Measurements from ENCODE around the gene PYY. TPM values are rescaled to one million over a fixed set of nuclear protein-coding genes. Genes with fewer than 3 reads are reported as not detected.

The PYY gene
- total and polyA plus RNA-seq, 2 experiments from 2014 or later: not detected

- no peaks in the 10 kb centered on the region for H3K4me1 ChIP-seq (ENCODE audit: low read depth)
- no peak overlapping the region for H3K4me3 ChIP-seq
- no peak for TF ChIP-seq CTCF (IDR thresholded peaks at IDR 0.05; ENCODE audit: low read depth, low read length)
- no peaks in the 10 kb centered on the region for H3K9me3 ChIP-seq (ENCODE audit: low read depth)
- H3K27ac ChIP-seq: no peak overlapping the region
- H3K36me3 ChIP-seq: no peaks in the 10 kb centered on the region
- DNase-seq (ENCODE audit: low read depth in 1 of 2, low spot score in 1 of 2): peak in 1 of 2 donors; percentile 16
- H3K27me3 ChIP-seq: peaks cover 25% of the 10 kb centered on the region
These were observed 4.0 kb downstream of the PYY start for GRCh38 chr17:43949781-43950180.

- H3K4me1 ChIP-seq (ENCODE audit: low read depth): no peaks in the 10 kb centered on the region
- H3K27me3 ChIP-seq: no peaks in the 10 kb centered on the region
- TF ChIP-seq CTCF (IDR thresholded peaks at IDR 0.05; ENCODE audit: low read depth, low read length): no peak
- no peak for DNase-seq (ENCODE audit: low read depth in 1 of 2, low spot score in 1 of 2)
- no peaks in the 10 kb centered on the region for H3K9me3 ChIP-seq (ENCODE audit: low read depth)
- no peak overlapping the region for H3K27ac ChIP-seq
- H3K36me3 ChIP-seq: no peaks in the 10 kb centered on the region
- no peak overlapping the region for H3K4me3 ChIP-seq
These were observed 7.0 kb downstream of the PYY start for GRCh38 chr17:43946781-43947180.

GRCh38 chr17:43945074-43945829 is 8.5 kb downstream of the PYY start:
- peak in 1 of 2 donors; percentile 18 for DNase-seq (ENCODE audit: low read depth in 1 of 2, low spot score in 1 of 2)
- no peak overlapping the region for H3K27ac ChIP-seq
- TF ChIP-seq CTCF (IDR thresholded peaks at IDR 0.05; ENCODE audit: low read depth, low read length): no peak
- H3K4me3 ChIP-seq: no peak overlapping the region
- no peaks in the 10 kb centered on the region for H3K36me3 ChIP-seq
- no peaks in the 10 kb centered on the region for H3K4me1 ChIP-seq (ENCODE audit: low read depth)
- H3K9me3 ChIP-seq (ENCODE audit: low read depth): no peaks in the 10 kb centered on the region
- no peaks in the 10 kb centered on the region for H3K27me3 ChIP-seq

GRCh38 chr17:43942051-43942685 is 11.6 kb downstream of the PYY start, which contains the start of gene PPY:
TSS of gene PPY (minus strand) at chr17:43942476. CDS start at chr17:43941654, 822 bp downstream.
- no peak for DNase-seq (ENCODE audit: low read depth in 1 of 2, low spot score in 1 of 2)
- Histone ChIP-seq H3K36me3 (no peaks in the 10 kb centered on the region), H3K27ac (no peak within 1 kb of the TSS), H3K27me3 (peaks cover 6% of the 10 kb centered on the region), H3K4me1 (ENCODE audit: low read depth) (no peaks in the 10 kb centered on the region), H3K4me3 (no peak within 1 kb of the TSS), H3K9me3 (ENCODE audit: low read depth) (no peaks in the 10 kb centered on the region)
- TF ChIP-seq CTCF (IDR thresholded peaks at IDR 0.05; ENCODE audit: low read depth, low read length): no peak

GRCh38 chr17:43940630-43941029 is 13.1 kb downstream of the PYY start:
- no peaks in the 10 kb centered on the region for H3K9me3 ChIP-seq (ENCODE audit: low read depth)
- DNase-seq (ENCODE audit: low read depth in 1 of 2, low spot score in 1 of 2): peak; percentile 46 to 81
- H3K36me3 ChIP-seq: no peaks in the 10 kb centered on the region
- H3K27ac ChIP-seq: no peak overlapping the region
- no peaks in the 10 kb centered on the region for H3K4me1 ChIP-seq (ENCODE audit: low read depth)
- peaks cover 6% of the 10 kb centered on the region for H3K27me3 ChIP-seq
- H3K4me3 ChIP-seq: no peak overlapping the region
- TF ChIP-seq CTCF (IDR thresholded peaks at IDR 0.05; ENCODE audit: low read depth, low read length): peak; percentile 66
